OCI-LY1 (cell line): ENCODE data around the gene GASK1A.

Source experiments
- CTCF ChIP-seq: fragments of 200-600 bp; sonication (generic), shearing (Covaris generic); IDR thresholded peaks from 2 replicates; pipeline ENCODE4 v1.5.1; 2017; ENCODE audit warnings: mild to moderate bottlenecking, antibody characterized with exemption, low read length, moderate library complexity, mixed read lengths
- EZH2 ChIP-seq: fragments of 200-600 bp; sonication (generic), shearing (Covaris generic); IDR thresholded peaks from 2 replicates; pipeline ENCODE4 v1.8.0; 2017; ENCODE audit warnings: borderline replicate concordance, mixed run types, mild to moderate bottlenecking, antibody characterized with exemption, low read length, moderate library complexity, mixed read lengths

GRCh38 chr3:43014241-43014640, 35.1 kb downstream of the GASK1A start:
- TF ChIP-seq CTCF: no peak
- TF ChIP-seq EZH2: no peak
